ENCODE measurements around the gene RRAGA.
"Not testable (repeated sequence)": the region's sequence is repeated elsewhere in the genome, so short reads cannot be mapped to it uniquely, and the experiment has no call there.

Gene RRAGA
- 29.0 to 36.8 reads per million in 2 donors for total RNA-seq

GRCh38 chr9:19048966-19049916 is at the start of gene RRAGA:
TSS of gene RRAGA (plus strand) at chr9:19049427. CDS start at chr9:19049660, 233 bp downstream.
- DNase-seq = peak; percentile 90 to 96 (median 91)

GRCh38 chr9:19000133-19000532 is 49.1 kb upstream of the RRAGA start:
- no peak for DNase-seq

- DNase-seq = no peak
These were observed 39.7 kb upstream of the RRAGA start for GRCh38 chr9:19009391-19009965.

GRCh38 chr9:19018201-19018600 is 31.0 kb upstream of the RRAGA start:
- no peak for DNase-seq

- DNase-seq = no peak
These were observed 28.3 kb upstream of the RRAGA start for GRCh38 chr9:19020886-19021455.

GRCh38 chr9:19021649-19022048 is 27.6 kb upstream of the RRAGA start:
- DNase-seq = not testable (repeated sequence)

GRCh38 chr9:19022206-19022605 is 27.0 kb upstream of the RRAGA start:
- DNase-seq = no peak

- no peak for DNase-seq
These were observed 26.1 kb upstream of the RRAGA start for GRCh38 chr9:19023078-19023477.

GRCh38 chr9:19026375-19026774 is 22.9 kb upstream of the RRAGA start:
- no peak for DNase-seq

- no peak for DNase-seq
These were observed 21.4 kb upstream of the RRAGA start for GRCh38 chr9:19027825-19028224.

GRCh38 chr9:19028835-19029451 is 20.3 kb upstream of the RRAGA start:
- DNase-seq = peak in 1 of 5 experiments; percentile 39

GRCh38 chr9:19030899-19031298 is 18.3 kb upstream of the RRAGA start:
- DNase-seq = peak in 1 of 5 experiments; percentile 27

GRCh38 chr9:19032406-19032805 is 16.8 kb upstream of the RRAGA start:
- DNase-seq = no peak

- DNase-seq = no peak
These were observed 16.2 kb upstream of the RRAGA start, which contains the start of gene SAXO1 for GRCh38 chr9:19033015-19033414. TSS of gene SAXO1 (minus strand) at chr9:19033209. CDS start at chr9:19032908, 301 bp downstream.

- no peak for DNase-seq
These were observed 12.6 kb upstream of the RRAGA start for GRCh38 chr9:19036611-19037010.

- peak in 1 of 5 experiments; percentile 37 for DNase-seq
These were observed 850 bp downstream of the RRAGA start for GRCh38 chr9:19049917-19050636.

GRCh38 chr9:19050637-19051591 is 1.7 kb downstream of the RRAGA start:
- no peak for DNase-seq

GRCh38 chr9:19057033-19057432 is 7.8 kb downstream of the RRAGA start:
- DNase-seq = no peak

GRCh38 chr9:19074229-19074628 is 25.0 kb downstream of the RRAGA start:
- DNase-seq = no peak

GRCh38 chr9:19074836-19075235 is 25.6 kb downstream of the RRAGA start:
- DNase-seq = no peak

GRCh38 chr9:19085295-19085694 is 36.1 kb downstream of the RRAGA start:
- peak in 2 of 5 experiments; percentile 24 to 74 for DNase-seq
